ENCODE data around the gene ERC2. TPM values are rescaled to one million over a fixed set of nuclear protein-coding genes. Genes with fewer than 3 reads are reported as not detected.

Gene ERC2
- total and polyA plus RNA-seq, 2 donors (not counting 3 experiments of a cell fraction or from before 2014, with no cell fraction given), result 5.6 to 15.5 TPM

GRCh38 chr3:56443372-56443771 is 24.9 kb downstream of the ERC2 start:
- no TSS peak for BruUV-seq (replicated peaks)
- Histone ChIP-seq H2AFZ (ENCODE audit: low read depth, low read length) (no peak overlapping the region), H3K4me3 (replicated peaks in 1 of 3; ENCODE audit: insufficient read depth in 1 of 3, low read depth in 1 of 3, low read length in 3 of 3) (no peak overlapping the region), H3K79me2 (ENCODE audit: control insufficient read depth, insufficient read depth, low read length) (no peaks in the 10 kb centered on the region), H3K4me2 (ENCODE audit: insufficient read depth, low read length) (no peak overlapping the region), H3K4me1 (ENCODE audit: control insufficient read depth, extremely low read depth, insufficient read depth, low read length) (no peaks in the 10 kb centered on the region), H3K9ac (replicated peaks; ENCODE audit: extremely low read depth, insufficient read depth, low read length) (no peak overlapping the region), H3K9me1 (replicated peaks; ENCODE audit: control insufficient read depth, extremely low read depth, insufficient read depth, low read length) (no peaks in the 10 kb centered on the region), H4K20me1 (replicated peaks; ENCODE audit: control insufficient read depth, extremely low read depth, insufficient read depth, low read length) (no peaks in the 10 kb centered on the region), H3K36me3 (ENCODE audit: control insufficient read depth in 2 of 2, extremely low read depth in 1 of 2, insufficient read depth in 2 of 2, low read length in 2 of 2) (no peaks in the 10 kb centered on the region), H3K27ac (ENCODE audit: insufficient read depth, low read depth, low read length) (no peak overlapping the region), H3K9me3 (replicated peaks; ENCODE audit: control insufficient read depth, insufficient read depth, low read length) (no peaks in the 10 kb centered on the region), H3K27me3 (ENCODE audit: control insufficient read depth in 2 of 2, insufficient read depth in 2 of 2, low read length in 2 of 2) (no peaks in the 10 kb centered on the region)
- dilution Hi-C loops (cut with MboI; ENCODE audit: extremely low pct_ligation_motif_present, low sequenced_read_pairs), result no loop called here
- CTCF ChIA-PET, result interaction anchor here (5.7 kb wide), 1 partner anchor 103 kb away, joined by 55 read pairs; no protein-coding TSS in a partner anchor
- intact Hi-C loops (cut with micrococcal nuclease), result no loop called here
- no peak for FAIRE-seq
- POLR2A ChIA-PET, result interaction anchor here (1.1 kb wide), 1 partner anchor 24 kb away, joined by 4 read pairs; no protein-coding TSS in a partner anchor
- no peak for DNase-seq (ENCODE audit: low read depth, low spot score)
- TF ChIP-seq, protein P1, sequence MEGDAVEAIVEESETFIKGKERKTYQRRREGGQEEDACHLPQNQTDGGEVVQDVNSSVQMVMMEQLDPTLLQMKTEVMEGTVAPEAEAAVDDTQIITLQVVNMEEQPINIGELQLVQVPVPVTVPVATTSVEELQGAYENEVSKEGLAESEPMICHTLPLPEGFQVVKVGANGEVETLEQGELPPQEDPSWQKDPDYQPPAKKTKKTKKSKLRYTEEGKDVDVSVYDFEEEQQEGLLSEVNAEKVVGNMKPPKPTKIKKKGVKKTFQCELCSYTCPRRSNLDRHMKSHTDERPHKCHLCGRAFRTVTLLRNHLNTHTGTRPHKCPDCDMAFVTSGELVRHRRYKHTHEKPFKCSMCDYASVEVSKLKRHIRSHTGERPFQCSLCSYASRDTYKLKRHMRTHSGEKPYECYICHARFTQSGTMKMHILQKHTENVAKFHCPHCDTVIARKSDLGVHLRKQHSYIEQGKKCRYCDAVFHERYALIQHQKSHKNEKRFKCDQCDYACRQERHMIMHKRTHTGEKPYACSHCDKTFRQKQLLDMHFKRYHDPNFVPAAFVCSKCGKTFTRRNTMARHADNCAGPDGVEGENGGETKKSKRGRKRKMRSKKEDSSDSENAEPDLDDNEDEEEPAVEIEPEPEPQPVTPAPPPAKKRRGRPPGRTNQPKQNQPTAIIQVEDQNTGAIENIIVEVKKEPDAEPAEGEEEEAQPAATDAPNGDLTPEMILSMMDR (IDR thresholded peaks at IDR 0.05; ENCODE audit: extremely low read depth in 1 of 2, insufficient read depth in 1 of 2, low read depth in 1 of 2, low read length in 2 of 2), result no peak

DNA sequence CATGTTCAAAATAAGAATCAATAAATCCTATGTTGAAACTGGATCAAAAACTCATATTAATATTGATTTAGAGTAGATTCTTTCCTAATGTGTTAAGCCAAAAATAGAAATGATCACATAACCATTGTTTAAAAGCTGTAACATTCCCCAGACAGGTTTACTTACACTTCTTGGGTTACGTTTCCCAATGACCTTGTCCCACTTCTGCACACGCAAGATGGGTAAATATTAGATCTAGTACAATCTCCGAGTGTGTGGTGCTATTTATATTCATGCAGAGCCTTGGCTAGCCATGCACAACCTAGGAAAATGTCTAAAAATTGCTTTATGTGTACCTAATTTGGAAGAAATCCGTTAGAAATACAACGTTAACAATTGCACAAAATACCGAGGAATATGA is 39.6 kb downstream of the ERC2 start:
- CTCF ChIA-PET, result no interaction called here
- no peak overlapping the region for H2AFZ ChIP-seq (ENCODE audit: low read depth, low read length)
- POLR2A ChIA-PET, result no interaction called here
- no peaks in the 10 kb centered on the region for H3K9me3 ChIP-seq (replicated peaks; ENCODE audit: control insufficient read depth, insufficient read depth, low read length)
- no peaks in the 10 kb centered on the region for H3K27me3 ChIP-seq (ENCODE audit: control insufficient read depth in 2 of 2, insufficient read depth in 2 of 2, low read length in 2 of 2)
- H3K9ac ChIP-seq (replicated peaks; ENCODE audit: extremely low read depth, insufficient read depth, low read length), result no peak overlapping the region
- no peaks in the 10 kb centered on the region for H3K79me2 ChIP-seq (ENCODE audit: control insufficient read depth, insufficient read depth, low read length)
- intact Hi-C loops (cut with micrococcal nuclease), result no loop called here
- no peaks in the 10 kb centered on the region for H3K36me3 ChIP-seq (ENCODE audit: control insufficient read depth in 2 of 2, extremely low read depth in 1 of 2, insufficient read depth in 2 of 2, low read length in 2 of 2)
- no peaks in the 10 kb centered on the region for H3K4me1 ChIP-seq (ENCODE audit: control insufficient read depth, extremely low read depth, insufficient read depth, low read length)
- no peak for DNase-seq (ENCODE audit: low read depth, low spot score)
- H3K4me3 ChIP-seq (replicated peaks in 1 of 3; ENCODE audit: insufficient read depth in 1 of 3, low read depth in 1 of 3, low read length in 3 of 3), result no peak overlapping the region
- FAIRE-seq, result no peak
- dilution Hi-C loops (cut with MboI; ENCODE audit: extremely low pct_ligation_motif_present, low sequenced_read_pairs), result no loop called here
- no peaks in the 10 kb centered on the region for H3K9me1 ChIP-seq (replicated peaks; ENCODE audit: control insufficient read depth, extremely low read depth, insufficient read depth, low read length)
- no peaks in the 10 kb centered on the region for H4K20me1 ChIP-seq (replicated peaks; ENCODE audit: control insufficient read depth, extremely low read depth, insufficient read depth, low read length)
- TF ChIP-seq, protein P1 (IDR thresholded peaks at IDR 0.05; ENCODE audit: extremely low read depth in 1 of 2, insufficient read depth in 1 of 2, low read depth in 1 of 2, low read length in 2 of 2), result no peak
- TF ChIP-seq EZH2 (IDR thresholded peaks at IDR 0.05; ENCODE audit: borderline replicate concordance, low read depth, low read length, severe bottlenecking) (no peak), POLR2AphosphoS5 (IDR thresholded peaks at IDR 0.05; ENCODE audit: insufficient read depth, low read depth, low read length) (no peak), GATA2 (IDR thresholded peaks at IDR 0.05; ENCODE audit: insufficient read depth, insufficient read length, low read depth, low read length) (no peak), JUN (IDR thresholded peaks at IDR 0.05; ENCODE audit: borderline replicate concordance, insufficient read depth, insufficient read length, low read depth) (no peak), FOS (IDR thresholded peaks at IDR 0.05; ENCODE audit: borderline replicate concordance, insufficient read depth, low read length) (no peak), MAX (IDR thresholded peaks at IDR 0.05; ENCODE audit: insufficient read depth, insufficient read length) (no peak), POLR2A (IDR thresholded peaks at IDR 0.05; ENCODE audit: low read depth, low read length) (no peak), MYC (IDR thresholded peaks at IDR 0.05; ENCODE audit: low read depth, low read length) (no peak)
- H3K27ac ChIP-seq (ENCODE audit: insufficient read depth, low read depth, low read length), result no peak overlapping the region
- BruUV-seq (replicated peaks), result no TSS peak
- no peak overlapping the region for H3K4me2 ChIP-seq (ENCODE audit: insufficient read depth, low read length)
